Transverse colon (tissue), 4 donors: ENCODE results near the gene SIK3. TPM values are rescaled to one million over a fixed set of nuclear protein-coding genes. Genes with fewer than 3 reads are reported as not detected.

Experiments
- DNase-seq: peaks from one replicate; pipeline ENCODE4 v3.0.0-alpha.2; 2019
- H3K27ac ChIP-seq, 4 donors: fragments of 200-600 bp; sonication (generic); 2 replicates each; pipeline ENCODE4 v1.5.1; 2016 to 2018; ENCODE audit warnings: inconsistent platforms in 4 of 4
- H3K27me3 ChIP-seq: fragments of 200-600 bp; sonication (generic); 2 replicates; pipeline ENCODE4 v1.5.1; 2017; ENCODE audit warnings: inconsistent platforms
- H3K36me3 ChIP-seq, 4 donors: fragments of 200-600 bp; sonication (generic); 2 replicates each; pipeline ENCODE4 v1.5.1; 2017 to 2019; ENCODE audit warnings: inconsistent platforms in 4 of 4
- H3K4me1 ChIP-seq, 4 donors: fragments of 200-600 bp; sonication (generic); 2 replicates each; pipeline ENCODE4 v1.5.1; 2017 to 2020; ENCODE audit warnings: inconsistent platforms in 4 of 4
- H3K4me3 ChIP-seq, 4 donors: fragments of 200-600 bp; sonication (generic); 1 replicate in 1 of 4; 2 replicates in 3 of 4; pipeline versions ENCODE4 v1.5.1 to v1.6.1; 2017 to 2019; ENCODE audit warnings: inconsistent platforms in 4 of 4
- H3K9me3 ChIP-seq, 2 donors: fragments of 200-600 bp; sonication (generic); 2 replicates each; pipeline ENCODE4 v1.5.1; 2017 to 2019; ENCODE audit warnings: inconsistent platforms in 2 of 2
- CTCF ChIP-seq, 5 experiments: fragments of 200-600 bp in 3 of 5; fragments of 450-650 bp in 2 of 5; sonication (generic) in 3 of 5; IDR thresholded peaks; 1 replicate in 2 of 5; 2 replicates in 3 of 5; pipeline ENCODE4 v1.5.1; 2016 to 2017; ENCODE audit warnings: antibody characterized with exemption in 5 of 5, inconsistent platforms in 3 of 5, mild to moderate bottlenecking in 2 of 5, moderate library complexity in 1 of 5
- EP300 ChIP-seq: sonication (generic); formaldehyde crosslinking; IDR thresholded peaks from one replicate; pipeline ENCODE4 v1.6.1; 2017; ENCODE audit warnings: antibody characterized with exemption, low read depth
- POLR2A ChIP-seq: fragments of 450-650 bp; IDR thresholded peaks from one replicate; pipeline ENCODE4 v1.6.1; 2016; ENCODE audit warnings: antibody characterized with exemption, mild to moderate bottlenecking, moderate library complexity
- POLR2AphosphoS5 ChIP-seq, 3 donors: sonication (generic); formaldehyde crosslinking; IDR thresholded peaks; one replicate each; pipeline ENCODE4 v1.6.1; 2016; ENCODE audit warnings: antibody characterized with exemption in 3 of 3
- whole genome bisulfite sequencing, 2 donors: methylation state at CpG; one replicate each; pipeline ENCODE4 v1.1.5; 2018; ENCODE audit warnings: low coverage in 1 of 2; 5-methylcytosine and 5-hydroxymethylcytosine counted together
- in situ Hi-C, 4 donors: fragments of 200-750 bp; cut with MboI; loops; one replicate each; pipeline versions ENCODE4 v1.15.0 to v1.15.1; 2017; ENCODE audit warnings: low sequenced_read_pairs in 3 of 4, low pct_ligation_motif_present in 1 of 4, low pct_unique_long_range_greater_than_20kb in 1 of 4
- intact Hi-C: fragments of 100-400 bp; cut with DNase I; formaldehyde crosslinking; loops from one replicate; pipeline ENCODE4 v1.15.1; 2023; ENCODE audit warnings: low total_unique reads
- total RNA-seq, 4 donors: library from RNA; depleted of rRNA; stranded (reverse); fragments of >200 nt; gene quantifications; one replicate each; pipeline ENCODE4 v1.1.0, GENCODE V29; 2016

Gene SIK3
- total RNA-seq, 4 donors from 2014 or later, result 35.6 to 68.6 (median 38.9) TPM

- TF ChIP-seq POLR2AphosphoS5 (IDR thresholded peaks at IDR 0.05), result no peak
- no peak for TF ChIP-seq EP300
- no peak for TF ChIP-seq CTCF (IDR thresholded peaks at IDR 0.05)
- TF ChIP-seq POLR2A, result no peak
- no peaks in the 10 kb centered on the region for H3K27me3 ChIP-seq
- H3K27ac ChIP-seq, result no peak overlapping the region
- H3K36me3 ChIP-seq, result no peaks in the 10 kb centered on the region
- DNase-seq, result no peak
- in situ Hi-C loops, result no loop called here
- WGBS, 2 donors, result 94 to 100% methylated on average over 1 of the region's 1 CpG
- intact Hi-C loops, result no loop called here
- no peaks in the 10 kb centered on the region for H3K9me3 ChIP-seq
- no peak overlapping the region for H3K4me3 ChIP-seq
- H3K4me1 ChIP-seq, result peaks cover 0 to 22% (median 3%) of the 10 kb centered on the region in 4 donors
These were observed 189.0 kb downstream of the SIK3 start for GRCh38 chr11:116909245-116909644.

- intact Hi-C loops, result no loop called here
These were observed 191.7 kb downstream of the SIK3 start for GRCh38 chr11:116906479-116906878.

GRCh38 chr11:116903090-116903489 lies 195.1 kb downstream of the SIK3 start:
- H3K36me3 ChIP-seq, result no peaks in the 10 kb centered on the region
- DNase-seq, result no peak
- 89% methylated on average over 1 of the region's 1 CpG; no CpG with 5 or more reads in 1 of the 2 donors for WGBS, 2 donors
- peaks cover 0 to 5% of the 10 kb centered on the region in 2 donors for H3K9me3 ChIP-seq
- in situ Hi-C loops (no loop called here), intact Hi-C loops (no loop called here)
- H3K27me3 ChIP-seq, result no peaks in the 10 kb centered on the region
- no peak overlapping the region for H3K27ac ChIP-seq
- TF ChIP-seq POLR2A, result no peak
- TF ChIP-seq EP300, result no peak
- no peak for TF ChIP-seq POLR2AphosphoS5 (IDR thresholded peaks at IDR 0.05)
- TF ChIP-seq CTCF (IDR thresholded peaks at IDR 0.05), result no peak
- H3K4me3 ChIP-seq, result no peak overlapping the region
- H3K4me1 ChIP-seq, result no peaks in the 10 kb centered on the region

More at GRCh38 chr11:116906479-116906878, 191.7 kb downstream of the SIK3 start:
- WGBS, 2 donors, result 78 to 88% methylated on average over 6 of the region's 6 CpGs
- Histone ChIP-seq H3K36me3 (no peaks in the 10 kb centered on the region), H3K4me3 (no peak overlapping the region), H3K27ac (no peak overlapping the region), H3K4me1 (peaks cover 0 to 8% (median 3%) of the 10 kb centered on the region in 4 donors), H3K9me3 (no peaks in the 10 kb centered on the region), H3K27me3 (no peaks in the 10 kb centered on the region)
- in situ Hi-C loops, result no loop called here
- TF ChIP-seq POLR2A (no peak), CTCF (IDR thresholded peaks at IDR 0.05) (no peak), EP300 (no peak), POLR2AphosphoS5 (IDR thresholded peaks at IDR 0.05) (no peak)
- no peak for DNase-seq

GRCh38 chr11:116901964-116902688 lies 196.1 kb downstream of the SIK3 start:
- in situ Hi-C loops, result no loop called here
- TF ChIP-seq EP300 (no peak), CTCF (IDR thresholded peaks at IDR 0.05) (no peak), POLR2A (no peak), POLR2AphosphoS5 (IDR thresholded peaks at IDR 0.05) (no peak)
- Histone ChIP-seq H3K4me1 (no peaks in the 10 kb centered on the region), H3K36me3 (no peaks in the 10 kb centered on the region), H3K27ac (no peak overlapping the region), H3K4me3 (no peak overlapping the region), H3K27me3 (no peaks in the 10 kb centered on the region), H3K9me3 (peaks cover 0 to 5% of the 10 kb centered on the region in 2 donors)
- WGBS, 2 donors, result 92 to 94% methylated on average over 2 of the region's 2 CpGs
- no peak for DNase-seq
- intact Hi-C loops, result no loop called here
